ENCODE measurements around the gene CDCA8.

DNA sequence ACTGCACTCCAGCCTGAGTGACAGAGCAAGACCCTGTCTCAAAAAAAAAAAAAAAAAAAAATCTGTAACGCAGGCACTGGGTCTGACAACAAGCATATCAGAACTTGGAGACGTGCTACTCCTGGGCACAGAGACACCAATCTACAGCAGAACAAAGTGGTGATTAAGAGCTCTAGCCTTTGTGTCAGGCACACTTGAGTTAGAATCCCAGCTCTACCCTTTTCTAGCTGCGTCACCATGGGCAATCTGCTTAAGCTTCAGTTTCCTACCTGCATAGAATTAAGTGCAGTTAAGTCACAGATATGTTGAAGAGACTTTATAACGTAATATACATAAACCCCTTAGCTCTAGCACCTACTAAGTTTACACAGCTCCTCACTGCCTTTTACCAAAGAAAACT, 3.4 kb upstream of the CDCA8 start:
- TF ChIP-seq, protein P1, sequence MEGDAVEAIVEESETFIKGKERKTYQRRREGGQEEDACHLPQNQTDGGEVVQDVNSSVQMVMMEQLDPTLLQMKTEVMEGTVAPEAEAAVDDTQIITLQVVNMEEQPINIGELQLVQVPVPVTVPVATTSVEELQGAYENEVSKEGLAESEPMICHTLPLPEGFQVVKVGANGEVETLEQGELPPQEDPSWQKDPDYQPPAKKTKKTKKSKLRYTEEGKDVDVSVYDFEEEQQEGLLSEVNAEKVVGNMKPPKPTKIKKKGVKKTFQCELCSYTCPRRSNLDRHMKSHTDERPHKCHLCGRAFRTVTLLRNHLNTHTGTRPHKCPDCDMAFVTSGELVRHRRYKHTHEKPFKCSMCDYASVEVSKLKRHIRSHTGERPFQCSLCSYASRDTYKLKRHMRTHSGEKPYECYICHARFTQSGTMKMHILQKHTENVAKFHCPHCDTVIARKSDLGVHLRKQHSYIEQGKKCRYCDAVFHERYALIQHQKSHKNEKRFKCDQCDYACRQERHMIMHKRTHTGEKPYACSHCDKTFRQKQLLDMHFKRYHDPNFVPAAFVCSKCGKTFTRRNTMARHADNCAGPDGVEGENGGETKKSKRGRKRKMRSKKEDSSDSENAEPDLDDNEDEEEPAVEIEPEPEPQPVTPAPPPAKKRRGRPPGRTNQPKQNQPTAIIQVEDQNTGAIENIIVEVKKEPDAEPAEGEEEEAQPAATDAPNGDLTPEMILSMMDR (IDR thresholded peaks at IDR 0.05; ENCODE audit: extremely low read depth in 1 of 2, insufficient read depth in 1 of 2, low read depth in 1 of 2, low read length in 2 of 2): no peak
- TF ChIP-seq POLR2AphosphoS5 (IDR thresholded peaks at IDR 0.05; ENCODE audit: insufficient read depth, low read depth, low read length) (no peak), POLR2A (IDR thresholded peaks at IDR 0.05; ENCODE audit: low read depth, low read length) (no peak), FOS (IDR thresholded peaks at IDR 0.05; ENCODE audit: borderline replicate concordance, insufficient read depth, low read length) (no peak), EZH2 (IDR thresholded peaks at IDR 0.05; ENCODE audit: borderline replicate concordance, low read depth, low read length, severe bottlenecking) (no peak), GATA2 (IDR thresholded peaks at IDR 0.05; ENCODE audit: insufficient read depth, insufficient read length, low read depth, low read length) (no peak), MYC (IDR thresholded peaks at IDR 0.05; ENCODE audit: low read depth, low read length) (no peak)
- TF ChIP-seq, protein P2, sequence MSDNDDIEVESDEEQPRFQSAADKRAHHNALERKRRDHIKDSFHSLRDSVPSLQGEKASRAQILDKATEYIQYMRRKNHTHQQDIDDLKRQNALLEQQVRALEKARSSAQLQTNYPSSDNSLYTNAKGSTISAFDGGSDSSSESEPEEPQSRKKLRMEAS (IDR thresholded peaks at IDR 0.05; ENCODE audit: insufficient read depth, insufficient read length): no peak

Measured in endothelial cell of umbilical vein (primary cell).